ENCODE measurements around the gene KCTD14.
A peak's percentile ranks its signal among the peaks of the same experiment; 100 is the strongest.
"Not testable (repeated sequence)": the region's sequence is repeated elsewhere in the genome, so short reads cannot be mapped to it uniquely, and the experiment has no call there.

KCTD14 gene

DNA sequence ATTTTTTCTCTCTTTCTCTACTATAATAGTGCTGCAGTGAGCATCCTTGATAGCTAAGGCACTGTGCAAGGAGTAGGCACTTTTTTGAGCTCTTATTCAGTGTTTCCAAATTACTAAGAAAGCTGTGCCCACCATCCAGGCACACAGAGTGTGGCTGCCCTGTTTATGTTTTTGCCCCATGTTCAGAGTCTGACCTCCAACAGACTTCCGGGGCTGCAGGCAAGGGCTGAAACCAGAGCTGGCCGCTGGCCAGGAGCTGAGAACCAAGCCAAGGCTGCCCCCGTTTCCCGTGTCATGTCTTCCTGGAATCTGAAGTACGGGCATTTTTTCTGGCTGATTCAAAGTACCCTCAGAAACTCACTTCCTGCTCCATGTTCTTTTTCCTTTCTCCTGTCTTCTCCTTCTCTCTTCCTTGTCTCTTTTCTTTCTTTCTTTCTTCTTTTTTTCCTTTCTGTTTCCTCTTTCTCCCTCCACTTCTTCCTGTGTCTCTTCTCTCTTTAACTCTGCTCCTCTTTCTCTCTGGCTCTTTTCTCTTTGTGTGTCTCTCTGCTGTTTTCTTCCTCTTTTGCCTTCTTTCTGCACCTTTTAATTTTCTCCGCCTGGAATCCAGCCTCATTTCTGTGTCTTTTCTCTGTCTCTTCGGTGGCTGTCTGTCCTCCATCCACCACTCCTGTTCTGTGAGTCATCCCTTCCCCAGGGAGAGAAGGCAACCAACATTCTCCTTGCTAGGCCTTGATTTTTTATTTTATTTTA is 17.0 kb upstream of the KCTD14 start:
- H3K4me1 Mint-ChIP-seq, result peaks cover 7% of the 10 kb centered on the region
- DNase-seq (ENCODE audit: low spot score in 2 of 2) (no peak), ATAC-seq (ENCODE audit: low read depth) (no peak)
- H3K27me3 Mint-ChIP-seq, result peaks cover 5% of the 10 kb centered on the region
- peak overlapping the region; percentile 1 for H3K4me3 Mint-ChIP-seq
- no peaks in the 10 kb centered on the region for H3K9me3 Mint-ChIP-seq
- H3K27ac Mint-ChIP-seq, result peak overlapping the region; percentile 11
- H3K36me3 Mint-ChIP-seq, result peaks cover 2% of the 10 kb centered on the region

DNA sequence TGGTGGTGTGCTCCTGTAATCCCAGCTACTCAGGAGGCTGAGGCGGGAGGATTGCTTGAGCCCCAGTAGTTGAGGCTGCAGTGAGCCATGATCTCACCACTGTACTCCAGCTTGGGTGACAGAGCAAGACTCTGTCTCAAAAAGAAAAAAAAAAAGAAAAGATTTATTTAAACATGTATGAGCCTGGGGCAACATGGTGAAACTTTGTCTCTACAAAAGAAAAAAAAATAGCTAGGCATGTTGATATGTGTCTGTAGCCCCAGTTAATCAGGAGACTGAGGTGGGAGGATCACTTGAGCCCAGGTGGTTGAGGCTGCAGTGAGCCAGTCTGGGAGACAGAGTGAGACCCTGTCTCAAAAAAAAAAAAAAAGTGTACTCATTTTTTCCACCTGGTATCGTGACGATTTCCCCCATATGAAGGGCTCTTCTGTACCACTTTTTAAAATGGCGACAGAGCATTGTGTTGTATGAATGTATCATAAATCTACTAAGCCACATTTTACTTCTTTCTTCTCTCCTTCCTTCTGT is 16.4 kb upstream of the KCTD14 start:
- H3K36me3 Mint-ChIP-seq, result peaks cover 2% of the 10 kb centered on the region
- DNase-seq (ENCODE audit: low spot score in 2 of 2) (no peak), ATAC-seq (ENCODE audit: low read depth) (no peak)
- H3K4me3 Mint-ChIP-seq, result no peak overlapping the region
- H3K4me1 Mint-ChIP-seq, result peaks cover 8% of the 10 kb centered on the region
- no peaks in the 10 kb centered on the region for H3K9me3 Mint-ChIP-seq
- peak overlapping the region; percentile 11 for H3K27ac Mint-ChIP-seq
- peaks cover 6% of the 10 kb centered on the region for H3K27me3 Mint-ChIP-seq

- ATAC-seq (ENCODE audit: low read depth) (no peak), DNase-seq (ENCODE audit: low spot score in 2 of 2) (no peak)
- peaks cover 12% of the 10 kb centered on the region for H3K4me1 Mint-ChIP-seq
- peaks cover 8% of the 10 kb centered on the region for H3K27me3 Mint-ChIP-seq
- peaks cover 2% of the 10 kb centered on the region for H3K36me3 Mint-ChIP-seq
- H3K4me3 Mint-ChIP-seq, result no peak overlapping the region
- H3K27ac Mint-ChIP-seq, result no peak overlapping the region
- H3K9me3 Mint-ChIP-seq, result no peaks in the 10 kb centered on the region
Measured at GRCh38 chr11:78038697-78039313, 15.7 kb upstream of the KCTD14 start.

DNA sequence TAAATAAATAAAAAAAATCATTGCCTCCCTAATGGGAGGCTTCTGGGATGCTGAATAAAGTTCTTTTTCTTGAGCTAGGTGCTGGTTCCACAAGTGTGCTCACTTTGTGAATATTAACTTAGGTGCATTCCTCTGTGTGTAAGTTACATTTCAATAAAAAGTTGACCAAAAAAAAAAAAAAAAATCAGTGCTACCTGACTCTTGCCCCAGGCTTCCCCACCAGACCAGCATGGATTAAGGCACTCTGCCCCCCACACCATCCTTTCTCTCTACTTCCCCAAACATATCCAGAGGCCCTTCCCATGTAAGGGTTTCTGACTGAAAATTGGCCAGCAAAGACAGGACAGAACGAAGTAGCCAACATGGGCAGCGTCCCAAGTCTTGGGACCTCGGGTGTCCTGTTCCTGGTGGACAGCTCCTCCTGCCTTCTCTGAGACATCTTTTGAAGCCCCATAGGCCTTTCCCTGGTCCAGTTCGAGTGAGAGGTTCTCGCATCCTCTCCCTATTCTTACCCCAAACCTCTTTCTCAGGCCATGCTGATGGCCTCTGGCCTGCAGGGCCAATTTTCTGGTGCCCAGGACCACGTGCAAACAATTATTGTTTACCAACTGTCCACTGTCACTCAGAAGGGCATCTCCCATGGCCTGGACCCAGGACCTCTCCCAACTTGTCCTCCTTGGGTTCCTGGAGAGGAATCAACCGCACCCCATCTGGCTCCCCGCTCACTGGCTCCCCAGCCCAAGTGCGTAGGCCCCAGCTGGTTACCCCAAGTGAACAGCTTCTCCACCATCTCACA is 14.9 kb upstream of the KCTD14 start:
- peaks cover 2% of the 10 kb centered on the region for H3K36me3 Mint-ChIP-seq
- ATAC-seq (ENCODE audit: low read depth), result no peak

DNA sequence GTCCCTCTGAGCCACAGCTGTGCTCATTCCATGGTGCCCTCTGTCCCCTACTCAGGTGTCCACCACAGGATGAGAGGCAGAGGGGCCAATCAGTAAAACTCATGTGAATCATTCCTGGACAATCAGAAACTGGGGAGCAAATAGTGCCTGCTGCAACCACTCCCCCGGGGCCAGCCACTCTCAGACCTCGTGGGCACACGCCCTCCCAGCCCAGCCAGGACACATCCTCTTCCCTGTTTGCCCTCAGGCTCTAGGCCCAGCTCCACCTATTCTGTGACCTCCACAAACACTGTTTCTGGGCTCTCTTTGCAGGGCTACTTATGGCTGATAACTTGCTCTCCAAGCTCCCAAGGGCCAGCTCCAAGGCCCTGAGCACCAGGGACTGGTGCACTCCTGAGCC is 14.0 kb upstream of the KCTD14 start:
- peaks cover 5% of the 10 kb centered on the region for H3K27me3 Mint-ChIP-seq
- H3K9me3 Mint-ChIP-seq, result no peaks in the 10 kb centered on the region
- DNase-seq (ENCODE audit: low spot score in 2 of 2) (no peak), ATAC-seq (ENCODE audit: low read depth) (no peak)
- no peak overlapping the region for H3K27ac Mint-ChIP-seq
- no peak overlapping the region for H3K4me3 Mint-ChIP-seq
- peaks cover 12% of the 10 kb centered on the region for H3K4me1 Mint-ChIP-seq
- H3K36me3 Mint-ChIP-seq, result peaks cover 2% of the 10 kb centered on the region

More for the DNA sequence above, 14.9 kb upstream of the KCTD14 start:
- H3K4me3 Mint-ChIP-seq, result no peak overlapping the region
- H3K27me3 Mint-ChIP-seq, result peaks cover 8% of the 10 kb centered on the region
- H3K27ac Mint-ChIP-seq, result no peak overlapping the region
- DNase-seq (ENCODE audit: low spot score in 2 of 2), result no peak
- peaks cover 12% of the 10 kb centered on the region for H3K4me1 Mint-ChIP-seq
- H3K9me3 Mint-ChIP-seq, result no peaks in the 10 kb centered on the region

- no peaks in the 10 kb centered on the region for H3K36me3 Mint-ChIP-seq
- no peak overlapping the region for H3K4me3 Mint-ChIP-seq
Measured at GRCh38 chr11:78036313-78036712, 13.2 kb upstream of the KCTD14 start.

GRCh38 chr11:78034623-78035022 is 11.5 kb upstream of the KCTD14 start:
- no peak for ATAC-seq (ENCODE audit: low read depth)
- Mint-ChIP-seq H3K36me3 (no peaks in the 10 kb centered on the region), H3K4me1 (peaks cover 7% of the 10 kb centered on the region), H3K27me3 (peaks cover 3% of the 10 kb centered on the region), H3K4me3 (no peak overlapping the region), H3K9me3 (no peaks in the 10 kb centered on the region), H3K27ac (no peak overlapping the region)
- no peak for DNase-seq (ENCODE audit: low spot score in 2 of 2)

More at GRCh38 chr11:78036313-78036712, 13.2 kb upstream of the KCTD14 start:
- Mint-ChIP-seq H3K9me3 (no peaks in the 10 kb centered on the region), H3K27me3 (peaks cover 3% of the 10 kb centered on the region), H3K27ac (no peak overlapping the region), H3K4me1 (peaks cover 14% of the 10 kb centered on the region)
- no peak for DNase-seq (ENCODE audit: low spot score in 2 of 2)
- no peak for ATAC-seq (ENCODE audit: low read depth)

- DNase-seq (ENCODE audit: low spot score in 2 of 2), result no peak
- no peak for ATAC-seq (ENCODE audit: low read depth)
- no peak overlapping the region for H3K4me3 Mint-ChIP-seq
- H3K27ac Mint-ChIP-seq, result no peak overlapping the region
- peaks cover 3% of the 10 kb centered on the region for H3K27me3 Mint-ChIP-seq
- no peaks in the 10 kb centered on the region for H3K36me3 Mint-ChIP-seq
- H3K9me3 Mint-ChIP-seq, result no peaks in the 10 kb centered on the region
- H3K4me1 Mint-ChIP-seq, result peaks cover 7% of the 10 kb centered on the region
Measured at GRCh38 chr11:78033040-78033439, 10.0 kb upstream of the KCTD14 start.

DNA sequence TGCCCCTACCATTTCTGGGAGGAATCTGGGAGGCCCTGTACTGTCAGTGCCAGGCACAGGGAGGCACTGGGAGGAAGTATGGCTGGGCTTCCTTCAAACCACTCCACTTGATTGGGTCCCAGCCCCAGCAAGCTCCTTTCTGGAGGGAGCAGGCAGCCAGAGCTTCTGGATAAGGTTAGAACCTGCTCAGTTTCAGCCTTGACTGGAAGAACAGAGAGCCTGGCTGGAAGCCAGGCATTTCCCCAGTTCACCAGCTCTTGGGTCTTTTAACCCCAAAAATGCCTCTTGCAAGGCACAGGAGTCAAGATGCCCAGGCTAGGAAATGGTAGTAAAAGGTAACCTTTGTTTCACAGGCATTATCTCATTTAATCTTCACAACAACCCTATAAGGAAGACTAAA is 9.0 kb upstream of the KCTD14 start:
- DNase-seq (ENCODE audit: low spot score in 2 of 2) (no peak), ATAC-seq (ENCODE audit: low read depth) (no peak)
- Mint-ChIP-seq H3K4me3 (no peak overlapping the region), H3K9me3 (peaks cover 2% of the 10 kb centered on the region), H3K27me3 (peaks cover 5% of the 10 kb centered on the region), H3K4me1 (peaks cover 7% of the 10 kb centered on the region), H3K36me3 (no peaks in the 10 kb centered on the region), H3K27ac (no peak overlapping the region)

DNA sequence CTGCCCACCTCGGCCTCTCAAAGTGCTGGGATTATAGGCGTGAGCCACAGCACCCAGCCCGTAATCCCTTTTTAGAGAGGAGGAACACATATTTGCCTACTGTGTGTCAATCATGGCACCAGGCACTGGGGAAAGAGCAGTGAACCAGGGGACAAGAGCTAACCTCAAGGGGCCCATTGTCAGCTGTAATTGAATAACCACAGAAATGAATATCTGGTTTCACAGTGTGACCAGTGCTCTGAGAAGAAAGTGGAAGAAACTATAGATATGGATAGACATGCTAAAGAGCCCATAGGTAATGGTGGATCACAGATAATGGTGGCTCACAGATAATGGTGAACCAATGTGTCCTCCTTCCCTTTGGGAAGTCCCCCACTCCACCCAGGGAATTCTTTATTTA is 8.6 kb upstream of the KCTD14 start:
- H3K36me3 Mint-ChIP-seq, result no peaks in the 10 kb centered on the region
- DNase-seq (ENCODE audit: low spot score in 2 of 2), result no peak
- ATAC-seq (ENCODE audit: low read depth), result no peak
- H3K27me3 Mint-ChIP-seq, result peaks cover 5% of the 10 kb centered on the region
- no peak overlapping the region for H3K4me3 Mint-ChIP-seq
- peaks cover 7% of the 10 kb centered on the region for H3K4me1 Mint-ChIP-seq
- peaks cover 2% of the 10 kb centered on the region for H3K9me3 Mint-ChIP-seq
- H3K27ac Mint-ChIP-seq, result no peak overlapping the region

GRCh38 chr11:78030429-78031325 is 7.6 kb upstream of the KCTD14 start:
- no peak for ATAC-seq (ENCODE audit: low read depth)
- Mint-ChIP-seq H3K36me3 (no peaks in the 10 kb centered on the region), H3K9me3 (peaks cover 2% of the 10 kb centered on the region), H3K4me3 (no peak overlapping the region), H3K27me3 (peaks cover 5% of the 10 kb centered on the region), H3K27ac (no peak overlapping the region), H3K4me1 (peaks cover 7% of the 10 kb centered on the region)
- DNase-seq (ENCODE audit: low spot score in 2 of 2), result no peak

- H3K36me3 Mint-ChIP-seq; H3K27ac Mint-ChIP-seq; ATAC-seq (ENCODE audit: low read depth); DNase-seq (ENCODE audit: low spot score in 2 of 2); H3K4me3 Mint-ChIP-seq; H3K27me3 Mint-ChIP-seq; H3K4me1 Mint-ChIP-seq; H3K9me3 Mint-ChIP-seq: not testable (repeated sequence)
Measured at GRCh38 chr11:78028423-78028822, 5.3 kb upstream of the KCTD14 start.

DNA sequence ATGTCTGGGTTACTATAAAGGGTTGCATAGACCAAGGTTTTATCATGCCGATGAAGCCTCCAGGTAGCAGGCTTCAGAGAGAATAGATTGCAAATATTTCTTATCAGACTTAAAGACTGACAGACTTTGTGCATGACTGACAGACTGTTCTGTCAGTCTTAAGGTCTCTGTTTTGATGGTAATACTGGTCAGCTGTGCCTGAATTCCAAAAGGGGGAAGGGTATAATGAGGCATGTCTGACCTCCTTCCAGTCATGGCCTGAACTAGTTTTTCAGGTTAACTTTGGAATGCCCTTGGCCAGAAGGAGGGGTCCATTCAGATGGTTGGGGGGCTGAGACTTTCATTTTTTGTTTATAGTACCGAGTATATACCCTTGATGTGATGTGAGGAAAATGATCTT is 4.7 kb upstream of the KCTD14 start:
- DNase-seq (ENCODE audit: low spot score in 2 of 2) (no peak), ATAC-seq (ENCODE audit: low read depth) (no peak)
- Mint-ChIP-seq H3K9me3 (peaks cover 2% of the 10 kb centered on the region), H3K4me3 (no peak overlapping the region), H3K27me3 (peaks cover 4% of the 10 kb centered on the region), H3K27ac (no peak overlapping the region), H3K36me3 (no peaks in the 10 kb centered on the region), H3K4me1 (peaks cover 3% of the 10 kb centered on the region)
